NCI-H2227 (cell line): ENCODE measurements around the gene SAP25.

ENCODE experiments used
- DNase-seq: peaks from one replicate; lab custom pipeline; 2025; ENCODE audit not compliant: unreplicated experiment; lab: John Stamatoyannopoulos, UW

Gene SAP25

GRCh38 chr7:100573691-100574361 lies at the start of gene SAP25:
Gene SAP25 (minus strand): TSS chr7:100573900. CDS start chr7:100573742, 158 bp downstream.
- DNase-seq, result no peak

- no peak for DNase-seq
These were observed 47.9 kb upstream of the SAP25 start for GRCh38 chr7:100621554-100621953.

GRCh38 chr7:100620804-100621203 lies 47.1 kb upstream of the SAP25 start:
- no peak for DNase-seq

GRCh38 chr7:100620239-100620638 lies 46.5 kb upstream of the SAP25 start:
- DNase-seq, result no peak

- DNase-seq, result no peak
These were observed 40.7 kb upstream of the SAP25 start for GRCh38 chr7:100614308-100614861.

GRCh38 chr7:100613412-100614175 lies 39.9 kb upstream of the SAP25 start:
- DNase-seq, result no peak

- DNase-seq, result peak; percentile 31
These were observed 39.2 kb upstream of the SAP25 start for GRCh38 chr7:100612730-100613390.

- peak; percentile 100 for DNase-seq
These were observed 38.5 kb upstream of the SAP25 start, which contains the start of gene MOSPD3 for GRCh38 chr7:100611983-100612729. Gene MOSPD3 (plus strand): TSS chr7:100612540. CDS start chr7:100612792, 252 bp downstream.

- DNase-seq, result no peak
These were observed 36.3 kb upstream of the SAP25 start for GRCh38 chr7:100609958-100610357.

GRCh38 chr7:100607111-100607510 lies 33.4 kb upstream of the SAP25 start:
- DNase-seq, result no peak

- no peak for DNase-seq
These were observed 32.6 kb upstream of the SAP25 start for GRCh38 chr7:100606313-100606712.

GRCh38 chr7:100604976-100605911 lies 31.5 kb upstream of the SAP25 start:
- DNase-seq, result peak; percentile 20

- DNase-seq, result peak; percentile 77
These were observed 30.6 kb upstream of the SAP25 start for GRCh38 chr7:100604028-100604975.

- DNase-seq, result peak; percentile 55
These were observed 30.0 kb upstream of the SAP25 start for GRCh38 chr7:100603726-100604027.

GRCh38 chr7:100602889-100603725 lies 29.4 kb upstream of the SAP25 start:
- peak; percentile 34 for DNase-seq

- no peak for DNase-seq
These were observed 27.0 kb upstream of the SAP25 start for GRCh38 chr7:100600730-100601038.

- no peak for DNase-seq
These were observed 26.4 kb upstream of the SAP25 start for GRCh38 chr7:100599911-100600729.
